ENCODE data around the gene GPR137B.

GRCh38 chr1:236133339-236133738 lies 9.0 kb upstream of the GPR137B start:
- TF ChIP-seq, protein P1, sequence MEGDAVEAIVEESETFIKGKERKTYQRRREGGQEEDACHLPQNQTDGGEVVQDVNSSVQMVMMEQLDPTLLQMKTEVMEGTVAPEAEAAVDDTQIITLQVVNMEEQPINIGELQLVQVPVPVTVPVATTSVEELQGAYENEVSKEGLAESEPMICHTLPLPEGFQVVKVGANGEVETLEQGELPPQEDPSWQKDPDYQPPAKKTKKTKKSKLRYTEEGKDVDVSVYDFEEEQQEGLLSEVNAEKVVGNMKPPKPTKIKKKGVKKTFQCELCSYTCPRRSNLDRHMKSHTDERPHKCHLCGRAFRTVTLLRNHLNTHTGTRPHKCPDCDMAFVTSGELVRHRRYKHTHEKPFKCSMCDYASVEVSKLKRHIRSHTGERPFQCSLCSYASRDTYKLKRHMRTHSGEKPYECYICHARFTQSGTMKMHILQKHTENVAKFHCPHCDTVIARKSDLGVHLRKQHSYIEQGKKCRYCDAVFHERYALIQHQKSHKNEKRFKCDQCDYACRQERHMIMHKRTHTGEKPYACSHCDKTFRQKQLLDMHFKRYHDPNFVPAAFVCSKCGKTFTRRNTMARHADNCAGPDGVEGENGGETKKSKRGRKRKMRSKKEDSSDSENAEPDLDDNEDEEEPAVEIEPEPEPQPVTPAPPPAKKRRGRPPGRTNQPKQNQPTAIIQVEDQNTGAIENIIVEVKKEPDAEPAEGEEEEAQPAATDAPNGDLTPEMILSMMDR (IDR thresholded peaks at IDR 0.05 in 8 of 11, conservative IDR thresholded peaks at IDR 0.05 in 3 of 11), result no peak
- TF ChIP-seq POLR2A (IDR thresholded peaks at IDR 0.05) (no peak), POLR2AphosphoS5 (IDR thresholded peaks at IDR 0.05) (no peak)
